Measurements from ENCODE around the gene RANBP3.

The RANBP3 gene

GRCh38 chr19:5893907-5894703 lies 83.8 kb downstream of the RANBP3 start:
- TF ChIP-seq CTCF (IDR thresholded peaks at IDR 0.05; ENCODE audit: low read depth, low read length, missing control alignments): no peak
- no peak overlapping the region for H3K4me3 ChIP-seq (replicated peaks; ENCODE audit: low read depth, low read length)
- no peak for DNase-seq (ENCODE audit: extremely low read depth, low read depth)

GRCh38 chr19:5893296-5893903 lies 84.5 kb downstream of the RANBP3 start:
- DNase-seq (ENCODE audit: extremely low read depth, low read depth): no peak
- no peak for TF ChIP-seq CTCF (IDR thresholded peaks at IDR 0.05; ENCODE audit: low read depth, low read length, missing control alignments)
- H3K4me3 ChIP-seq (replicated peaks; ENCODE audit: low read depth, low read length): no peak overlapping the region

- TF ChIP-seq CTCF (IDR thresholded peaks at IDR 0.05; ENCODE audit: low read depth, low read length, missing control alignments): no peak
- no peak overlapping the region for H3K4me3 ChIP-seq (replicated peaks; ENCODE audit: low read depth, low read length)
- DNase-seq (ENCODE audit: extremely low read depth, low read depth): no peak
Observed at GRCh38 chr19:5892772-5893275, 85.1 kb downstream of the RANBP3 start.

- H3K4me3 ChIP-seq (replicated peaks; ENCODE audit: low read depth, low read length): no peak overlapping the region
- peak; percentile 72 for TF ChIP-seq CTCF (IDR thresholded peaks at IDR 0.05; ENCODE audit: low read depth, low read length, missing control alignments)
- DNase-seq (ENCODE audit: extremely low read depth, low read depth): no peak
Observed at GRCh38 chr19:5891938-5892771, 85.8 kb downstream of the RANBP3 start.

- TF ChIP-seq CTCF (IDR thresholded peaks at IDR 0.05; ENCODE audit: low read depth, low read length, missing control alignments): no peak
- no peak overlapping the region for H3K4me3 ChIP-seq (replicated peaks; ENCODE audit: low read depth, low read length)
- DNase-seq (ENCODE audit: extremely low read depth, low read depth): no peak
Observed at GRCh38 chr19:5891572-5891937, 86.4 kb downstream of the RANBP3 start.

GRCh38 chr19:5890099-5890498 lies 87.8 kb downstream of the RANBP3 start:
- no peak for TF ChIP-seq CTCF (IDR thresholded peaks at IDR 0.05; ENCODE audit: low read depth, low read length, missing control alignments)
- H3K4me3 ChIP-seq (replicated peaks; ENCODE audit: low read depth, low read length): no peak overlapping the region
- no peak for DNase-seq (ENCODE audit: extremely low read depth, low read depth)
